ENCODE data around the gene PDGFC.

Gene PDGFC

GRCh38 chr4:156972379-156973015 lies 898 bp upstream of the PDGFC start:
- DNase-seq, result no peak

- no peak for DNase-seq
Measured at GRCh38 chr4:156971165-156971675, 379 bp downstream of the PDGFC start.

- peak in 1 of 2 experiments; percentile 22 for DNase-seq
Measured at GRCh38 chr4:156970501-156971164, 966 bp downstream of the PDGFC start.

- DNase-seq, result no peak
Measured at GRCh38 chr4:156969911-156970310, 1.7 kb downstream of the PDGFC start.

GRCh38 chr4:156969101-156969500 lies 2.5 kb downstream of the PDGFC start:
- DNase-seq, result no peak

- DNase-seq, result peak; percentile 23 to 57
Measured at GRCh38 chr4:156968479-156968984, 3.1 kb downstream of the PDGFC start.

- no peak for DNase-seq
Measured at GRCh38 chr4:156966836-156967235, 4.8 kb downstream of the PDGFC start.

GRCh38 chr4:156963419-156963818 lies 8.2 kb downstream of the PDGFC start:
- DNase-seq, result no peak

GRCh38 chr4:156962528-156962974 lies 9.0 kb downstream of the PDGFC start:
- DNase-seq, result peak in 1 of 2 experiments; percentile 36

GRCh38 chr4:156962058-156962358 lies 9.6 kb downstream of the PDGFC start:
- no peak for DNase-seq

GRCh38 chr4:156961196-156962057 lies 10.2 kb downstream of the PDGFC start:
- DNase-seq, result no peak

- no peak for DNase-seq
Measured at GRCh38 chr4:156959298-156959702, 12.3 kb downstream of the PDGFC start.

GRCh38 chr4:156958276-156959074 lies 13.1 kb downstream of the PDGFC start:
- DNase-seq, result no peak

- no peak for DNase-seq
Measured at GRCh38 chr4:156957556-156957955, 14.0 kb downstream of the PDGFC start.

- no peak for DNase-seq
Measured at GRCh38 chr4:156956826-156957368, 14.7 kb downstream of the PDGFC start.

- no peak for DNase-seq
Measured at GRCh38 chr4:156956359-156956758, 15.2 kb downstream of the PDGFC start.

- DNase-seq, result peak; percentile 74 to 87
Measured at GRCh38 chr4:156954587-156954986, 17.0 kb downstream of the PDGFC start.

- no peak for DNase-seq
Measured at GRCh38 chr4:156953951-156954350, 17.6 kb downstream of the PDGFC start.

- DNase-seq, result no peak
Measured at GRCh38 chr4:156953001-156953400, 18.6 kb downstream of the PDGFC start.

- DNase-seq, result no peak
Measured at GRCh38 chr4:156952078-156952759, 19.4 kb downstream of the PDGFC start.

GRCh38 chr4:156950948-156951347 lies 20.7 kb downstream of the PDGFC start:
- no peak for DNase-seq

- no peak for DNase-seq
Measured at GRCh38 chr4:156950090-156950489, 21.5 kb downstream of the PDGFC start.
